HG03439 (cell line): ENCODE measurements around the gene BLTP2.
"Not testable (repeated sequence)": the region's sequence is repeated elsewhere in the genome, so short reads cannot be mapped to it uniquely, and the experiment has no call there.

Experiments
- ATAC-seq: cut with Tn5 transposase; IDR thresholded peaks from one replicate; pipeline ENCODE4 v1.9.1; 2021; ENCODE audit warnings: mild to moderate bottlenecking, moderate library complexity; ENCODE audit not compliant: unreplicated experiment

BLTP2 gene

DNA sequence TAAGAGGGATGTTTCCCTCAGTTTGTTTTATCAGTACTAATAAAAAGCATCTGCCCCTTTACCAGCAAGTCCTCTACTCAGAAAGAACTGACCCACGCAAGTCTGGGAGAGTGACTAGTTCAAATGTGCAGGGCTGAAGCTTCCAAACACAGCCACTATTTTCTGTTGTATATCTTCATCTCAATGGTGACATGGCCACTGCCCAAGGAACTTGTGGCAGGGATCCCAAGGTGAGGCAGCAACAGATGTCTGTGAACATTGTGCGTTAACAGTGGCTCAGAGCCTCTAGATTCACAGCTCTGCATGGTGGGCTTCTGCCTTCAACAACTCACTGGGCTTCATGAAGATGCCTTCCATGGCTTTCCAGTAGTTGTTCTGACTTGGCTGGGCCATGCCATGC is 3.7 kb upstream of the BLTP2 start:
- ATAC-seq = no peak

DNA sequence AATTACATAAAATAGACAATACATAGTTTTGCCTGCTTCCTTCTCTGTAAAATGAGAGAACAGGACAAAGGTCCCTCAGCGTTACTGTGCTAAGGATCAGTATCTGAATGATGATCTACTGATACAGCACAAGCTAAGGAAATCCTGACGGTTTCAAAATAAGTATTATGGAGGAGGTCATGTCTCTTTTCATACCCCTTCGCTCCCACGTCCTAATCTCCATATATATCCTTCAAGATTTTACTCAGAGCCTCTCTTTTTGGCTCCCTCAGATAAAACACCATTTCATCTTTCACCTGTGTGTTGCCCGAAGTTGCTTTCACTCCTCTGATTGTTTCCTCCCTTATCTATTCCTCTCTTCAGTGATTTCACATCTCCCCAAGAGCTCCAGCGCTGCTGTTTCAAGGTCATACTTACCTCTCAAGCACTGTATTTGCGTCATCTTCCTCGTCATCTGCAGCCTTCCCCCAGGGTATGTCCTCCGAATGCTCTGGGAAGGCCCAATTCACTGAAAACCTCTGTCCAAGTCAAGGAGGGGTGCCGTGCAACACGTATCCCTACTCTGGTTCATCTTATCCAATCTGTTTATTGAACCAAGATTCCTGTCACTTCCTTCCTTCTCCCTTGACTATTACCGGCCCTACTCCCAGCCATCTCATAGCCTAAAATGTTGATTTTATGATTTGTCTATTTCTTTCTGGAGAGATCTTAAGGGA is 1.2 kb upstream of the BLTP2 start:
- ATAC-seq = no peak

DNA sequence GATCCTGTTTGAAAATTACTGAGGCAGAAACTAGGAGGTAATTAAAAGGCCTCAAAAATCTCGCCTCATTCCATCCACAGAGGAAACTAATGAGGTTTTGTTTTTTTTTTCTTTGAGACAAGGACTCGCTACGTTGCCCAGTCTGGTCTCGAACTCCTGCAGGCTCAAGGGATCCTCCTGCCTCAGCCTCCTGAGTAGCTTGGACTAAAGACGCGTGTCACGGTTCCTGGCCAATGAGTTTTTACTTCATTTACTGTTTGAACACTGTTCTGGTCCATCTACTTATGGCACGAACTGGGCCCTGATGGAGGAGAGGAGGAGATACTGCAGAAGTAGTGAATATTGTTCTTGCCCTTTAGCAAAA is 600 bp upstream of the BLTP2 start:
- peak; percentile 0 for ATAC-seq

DNA sequence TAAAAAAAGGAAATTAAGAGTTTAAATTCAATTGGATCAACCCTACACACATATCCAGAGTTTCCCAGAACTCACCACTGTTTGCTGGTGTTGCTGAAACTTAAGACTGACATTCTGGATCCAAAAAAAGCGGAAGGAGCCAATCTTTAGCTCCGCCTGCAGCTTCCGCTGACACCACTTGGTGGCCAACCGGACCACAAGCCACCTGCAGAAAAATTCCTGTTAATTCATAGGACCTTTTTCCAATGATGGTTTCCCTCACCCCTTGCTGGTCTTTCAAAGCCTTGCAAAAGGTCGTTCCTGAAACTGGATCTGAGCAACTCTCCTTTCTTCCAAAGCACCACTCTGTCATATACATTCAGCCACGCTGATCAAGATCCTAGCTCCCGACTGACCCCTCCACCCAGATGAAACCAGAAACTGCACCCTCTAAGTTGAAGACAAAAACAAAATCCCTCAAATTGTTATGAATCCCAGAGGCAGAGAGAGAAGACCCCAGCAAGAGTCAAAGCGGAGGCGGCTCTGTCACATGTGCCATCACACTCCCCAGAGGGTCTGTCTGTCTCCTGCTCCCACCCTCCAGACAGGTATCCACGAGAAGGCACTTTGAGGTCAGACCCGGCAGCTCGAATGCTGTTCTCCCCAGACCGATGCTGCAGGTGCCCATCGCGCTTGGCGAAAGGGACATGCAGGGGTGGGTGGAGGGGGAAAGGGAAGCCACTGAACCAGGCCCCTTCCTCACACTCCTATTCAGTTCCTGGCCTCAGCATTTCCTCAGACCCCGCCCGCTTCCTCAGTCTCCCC is 773 bp downstream of the BLTP2 start:
- ATAC-seq = peak; percentile 5

DNA sequence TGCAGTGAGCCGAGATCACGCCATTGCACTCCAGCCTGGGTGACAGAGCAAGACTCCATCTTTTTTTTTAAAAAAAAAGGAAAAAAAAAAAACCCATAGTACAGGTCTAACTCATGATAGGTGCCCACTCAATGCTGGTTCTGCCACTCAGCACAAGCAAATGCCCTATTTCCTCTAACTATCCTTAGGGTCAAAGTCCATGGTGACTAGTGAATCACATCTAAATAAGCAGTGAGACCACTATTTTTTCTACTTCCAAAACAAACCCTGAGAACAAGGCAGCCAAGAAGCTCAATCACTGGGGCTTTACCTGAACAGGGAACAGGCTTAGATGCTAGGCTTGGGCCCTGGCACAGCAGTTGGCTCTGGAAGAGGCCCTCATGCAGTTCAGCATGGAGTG is 3.4 kb downstream of the BLTP2 start:
- ATAC-seq = no peak

DNA sequence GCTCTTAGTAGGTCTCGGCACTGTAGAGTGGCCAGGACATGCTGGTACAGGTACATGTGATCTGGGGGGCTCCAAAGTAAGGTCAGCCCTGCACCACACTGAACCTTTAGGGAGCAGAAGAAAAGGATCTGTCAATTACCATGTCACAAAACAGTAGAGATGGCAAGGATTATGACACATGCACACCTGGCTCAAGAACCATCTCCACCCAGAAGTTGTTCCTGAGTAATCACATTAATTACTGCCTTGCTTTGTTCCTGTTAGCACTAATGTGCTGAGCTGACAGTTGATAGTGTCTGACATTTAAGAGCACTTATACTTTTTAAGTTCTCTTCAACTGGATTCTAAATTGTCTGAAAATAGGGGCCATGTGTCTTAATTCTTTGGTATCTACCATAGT is 9.5 kb downstream of the BLTP2 start:
- ATAC-seq = no peak

DNA sequence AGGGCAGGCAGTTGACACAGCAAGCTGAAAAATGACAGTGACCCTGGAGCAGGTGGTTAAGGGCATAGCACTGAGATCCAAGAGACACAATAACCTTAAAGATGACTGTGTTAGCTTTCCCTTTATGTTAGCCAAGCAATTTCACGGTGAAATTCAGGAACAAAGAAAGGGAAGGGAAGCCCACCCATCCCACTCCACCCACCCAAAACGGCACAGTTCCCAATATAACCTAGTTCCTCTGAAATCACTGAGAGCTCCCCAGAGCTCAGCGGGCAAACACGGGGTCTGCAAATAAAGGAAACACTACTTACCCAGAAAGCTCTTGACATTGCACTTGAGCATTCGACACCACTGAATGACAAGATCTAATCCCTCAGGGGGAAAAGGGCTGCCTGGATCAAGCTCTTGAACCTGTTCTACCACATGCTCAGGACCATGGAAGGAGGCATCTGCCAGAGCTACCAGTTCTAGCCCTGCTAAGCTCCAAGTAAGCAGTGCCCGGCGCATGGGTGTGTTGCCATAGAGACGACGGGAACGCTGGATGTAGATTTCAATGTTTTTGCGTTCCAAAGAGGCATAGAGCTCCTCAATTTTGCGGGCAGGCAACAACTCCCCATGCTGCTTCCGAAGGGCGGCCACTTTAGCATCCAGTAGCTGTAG is 10.6 kb downstream of the BLTP2 start:
- no peak for ATAC-seq

DNA sequence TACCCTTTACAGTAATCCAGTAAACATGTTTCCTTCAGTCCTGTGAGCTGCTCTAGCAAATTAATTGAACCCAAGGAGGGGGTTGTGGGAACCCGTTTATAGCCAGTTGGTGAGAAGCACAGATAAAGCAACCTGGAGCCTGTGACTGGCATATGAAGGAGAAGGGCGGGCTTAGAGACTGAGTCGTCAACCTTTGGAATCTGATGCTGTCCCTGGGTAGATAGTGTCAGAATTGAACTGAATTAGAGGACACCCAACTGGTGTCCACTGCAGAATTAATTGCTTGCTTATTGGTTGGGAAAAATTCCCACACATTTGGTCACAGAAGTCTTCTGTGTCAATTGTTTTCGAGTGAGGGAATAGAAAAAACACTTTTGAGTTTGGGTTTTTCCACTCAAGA is 18.1 kb downstream of the BLTP2 start:
- no peak for ATAC-seq

DNA sequence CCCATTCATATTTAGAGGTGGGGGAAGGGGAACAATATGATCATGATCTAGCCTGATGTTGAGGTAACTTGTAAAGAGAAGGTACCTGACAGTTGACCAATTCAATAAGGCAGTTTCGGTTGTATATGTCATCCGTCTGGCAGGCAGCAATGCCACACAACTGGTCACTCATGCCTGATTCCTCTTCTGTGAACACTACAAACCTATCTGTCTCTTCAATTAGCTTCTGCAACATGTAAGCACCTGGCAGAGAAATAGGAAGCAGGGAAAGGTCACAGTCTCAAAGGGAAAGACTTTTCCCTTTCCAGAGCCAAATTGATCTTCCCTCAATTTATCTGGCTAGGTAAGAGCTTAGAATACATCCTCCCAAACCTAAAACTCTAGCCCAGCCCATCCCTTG is 20.8 kb downstream of the BLTP2 start:
- no peak for ATAC-seq

DNA sequence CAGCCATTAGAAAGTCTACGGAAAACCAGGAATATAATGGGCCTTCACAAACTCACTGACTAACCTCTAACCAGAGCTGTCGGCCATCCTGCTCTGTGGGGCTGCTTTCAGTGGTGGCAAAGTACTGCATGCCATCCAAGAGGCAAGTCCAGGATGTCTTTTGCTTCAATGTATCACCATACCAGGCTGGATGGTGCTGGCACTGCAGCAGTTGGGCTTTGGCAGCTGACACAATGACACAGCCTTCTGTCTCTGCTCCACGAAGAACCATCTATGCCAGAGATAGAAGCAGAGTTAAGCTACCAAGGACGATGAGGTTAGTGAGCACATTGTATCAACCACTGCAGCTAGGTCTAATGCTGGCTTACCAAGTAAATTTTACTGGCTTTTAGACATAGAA is 21.3 kb downstream of the BLTP2 start:
- no peak for ATAC-seq

DNA sequence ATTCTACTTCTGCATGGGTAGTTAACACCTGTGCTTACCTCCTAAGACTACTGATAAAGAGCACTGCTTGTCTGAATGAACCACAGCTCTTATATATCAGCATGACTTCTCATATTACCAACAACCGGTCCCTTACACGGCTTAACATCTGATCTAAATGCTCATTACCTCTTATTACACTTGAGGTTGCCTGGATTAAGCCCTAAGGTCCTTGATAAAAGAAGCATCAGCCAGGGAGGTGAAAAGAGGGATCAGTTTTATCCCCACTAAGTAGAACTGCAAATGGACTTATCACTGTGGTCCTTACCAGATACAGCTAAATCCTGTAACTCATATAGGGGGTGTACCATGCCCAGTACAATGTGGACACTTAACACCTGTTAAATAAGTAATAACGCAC is 22.8 kb downstream of the BLTP2 start:
- no peak for ATAC-seq

DNA sequence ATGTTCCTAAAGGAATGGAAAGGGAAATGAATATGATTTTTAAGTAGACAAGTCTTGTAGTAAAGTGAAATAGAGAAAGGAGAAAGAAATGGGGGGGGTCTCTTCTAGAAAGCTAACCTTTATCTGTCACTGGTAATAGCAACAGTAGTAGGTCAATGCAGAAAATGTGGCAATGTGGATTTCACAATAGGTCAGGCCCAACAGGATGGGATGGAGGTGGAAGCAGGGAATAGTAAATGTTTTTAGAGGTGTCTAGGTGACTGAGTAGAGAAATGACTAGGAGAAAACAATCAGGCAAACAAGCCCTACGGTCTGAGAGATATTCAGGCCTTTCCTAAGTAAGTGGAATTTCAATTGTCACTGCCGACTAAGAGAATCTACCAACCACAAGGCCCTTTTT is 24.9 kb downstream of the BLTP2 start:
- no peak for ATAC-seq

DNA sequence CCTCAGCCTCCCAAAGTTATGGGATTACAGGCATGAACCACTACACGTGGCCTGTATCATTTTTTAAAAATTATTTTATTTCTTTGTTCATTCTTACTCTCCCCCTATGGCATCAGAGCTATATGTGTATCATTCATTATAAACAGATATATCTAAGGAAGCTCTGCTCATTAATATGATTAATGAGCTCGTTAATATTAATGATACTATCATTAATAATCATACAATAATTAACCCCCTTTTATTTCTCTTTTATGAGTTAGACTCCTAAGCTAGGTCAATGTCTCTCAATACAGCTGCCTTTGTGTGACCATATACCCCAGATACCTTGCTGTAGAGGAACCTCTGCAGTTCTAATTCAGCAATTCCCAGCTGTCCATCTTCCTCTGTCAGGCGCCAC is 26.5 kb downstream of the BLTP2 start:
- ATAC-seq = no peak

DNA sequence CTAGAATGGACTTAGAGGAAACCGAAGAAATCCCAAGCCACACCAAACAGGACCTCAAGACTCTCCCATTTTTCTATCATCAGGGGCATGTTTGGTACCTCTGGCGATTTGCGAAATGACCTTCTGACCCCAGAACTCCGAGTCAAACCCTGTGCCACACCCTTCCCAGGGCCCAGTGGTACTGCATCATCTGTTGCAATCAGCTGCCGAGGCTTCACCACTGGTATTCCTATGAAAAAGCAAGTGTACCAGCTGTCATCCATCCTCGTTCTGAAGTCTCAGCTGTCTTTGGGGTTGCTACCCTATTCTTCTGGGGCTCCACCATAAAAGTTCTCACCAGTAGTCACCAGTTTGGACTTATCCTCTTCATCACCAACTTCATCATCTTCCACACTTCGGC is 28.7 kb downstream of the BLTP2 start:
- ATAC-seq = no peak

DNA sequence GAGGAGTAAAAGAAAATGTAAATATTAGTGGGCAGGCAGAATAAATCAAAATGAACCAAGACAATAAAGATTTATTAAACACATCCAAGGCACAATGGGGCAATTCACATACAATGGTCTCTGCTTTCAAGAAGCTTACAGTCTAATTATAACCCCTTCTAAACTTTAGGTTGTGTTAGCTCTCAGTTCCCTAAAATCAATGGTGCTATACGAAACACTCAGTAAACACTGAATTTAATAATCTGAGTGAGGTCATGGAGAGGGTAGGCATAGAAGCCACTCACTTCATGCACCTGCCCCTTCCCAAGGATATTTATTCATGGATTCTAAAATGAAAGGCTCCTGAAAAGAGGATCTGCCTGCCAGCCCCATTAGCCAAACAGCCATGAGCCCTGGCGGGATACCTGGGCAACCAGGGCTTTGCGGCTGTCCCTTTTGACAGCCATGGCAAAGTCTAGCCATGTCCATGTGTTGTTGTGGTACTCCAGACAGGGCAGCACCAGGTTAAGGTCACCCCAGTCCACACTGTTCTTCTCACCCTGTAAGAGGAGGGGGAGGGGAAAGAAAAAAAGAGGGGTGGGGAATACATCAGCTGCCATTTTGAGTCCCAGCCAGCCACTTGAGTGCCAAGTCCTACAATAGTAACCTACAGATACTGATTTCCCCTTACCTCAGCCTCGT is 29.6 kb downstream of the BLTP2 start:
- ATAC-seq = no peak

DNA sequence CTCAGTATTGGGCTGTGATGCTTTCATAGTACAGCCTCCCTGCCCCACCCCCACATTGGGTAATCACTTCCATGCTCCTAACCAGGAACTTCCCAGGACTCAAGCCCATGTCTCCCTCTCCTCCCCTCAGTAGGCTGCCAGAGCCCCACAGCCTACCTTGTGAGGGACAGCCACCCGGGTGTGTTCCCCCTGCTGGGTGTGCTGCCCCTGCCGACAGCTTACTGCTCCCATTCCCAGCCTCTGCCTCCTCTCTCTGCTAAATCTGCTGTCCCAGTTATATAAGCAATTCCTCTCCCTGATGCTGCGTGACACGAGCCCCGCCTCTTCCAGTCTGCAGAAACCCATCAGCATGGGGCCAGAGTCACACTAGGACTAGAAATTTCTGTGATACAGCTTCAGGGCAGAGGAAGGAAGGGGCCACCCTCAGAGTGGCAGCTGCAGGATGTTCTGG is 31.0 kb downstream of the BLTP2 start, which contains the start of gene RSKR:
TSS of gene RSKR (minus strand) at position 255 of the 451 bp plus-strand sequence. CDS start at position 231, 24 bp downstream.
- ATAC-seq = no peak

DNA sequence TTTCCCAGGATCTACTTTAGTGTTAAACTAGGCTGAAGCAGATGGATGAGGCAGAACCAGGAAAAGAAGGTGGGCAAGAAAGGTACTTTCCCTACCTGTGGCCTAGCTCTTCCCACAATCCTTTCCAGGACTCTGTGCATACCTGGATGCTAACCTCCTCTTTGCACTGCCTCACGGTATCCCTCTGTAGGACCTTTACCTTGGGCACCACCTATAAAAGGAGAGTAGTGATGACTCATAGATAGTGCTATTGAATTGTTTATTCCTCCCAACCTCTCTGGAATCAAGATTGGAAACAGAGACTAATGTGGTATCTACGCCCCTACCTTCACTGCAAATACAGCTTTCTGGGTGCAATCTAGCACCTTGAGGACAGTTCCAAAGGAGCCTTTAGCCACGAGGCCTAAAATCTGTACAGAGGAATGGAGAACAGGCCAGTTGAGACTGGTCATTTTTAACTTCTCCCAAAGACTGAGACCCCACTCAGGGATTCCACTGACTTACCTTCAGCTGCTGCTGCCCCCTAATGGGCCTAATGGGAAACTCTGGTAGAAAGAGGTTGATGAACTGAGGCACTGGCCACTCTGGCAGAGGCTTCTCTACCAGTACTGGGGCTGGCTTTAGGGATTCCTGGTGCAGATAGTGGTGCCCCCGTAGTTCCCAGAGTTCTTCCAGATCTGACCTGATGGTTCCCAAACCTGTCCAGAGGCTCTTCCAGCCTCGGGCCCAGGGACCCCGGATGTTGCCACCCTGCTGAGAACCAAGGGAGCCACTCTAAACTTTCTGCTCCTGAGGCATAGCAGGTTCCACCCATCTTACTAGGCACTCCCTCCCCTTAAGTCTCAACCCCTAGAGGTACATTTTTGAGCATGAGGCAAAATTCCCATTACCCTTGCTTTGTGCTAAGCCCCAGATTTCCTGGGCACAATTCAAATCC is 31.8 kb downstream of the BLTP2 start:
- no peak for ATAC-seq

DNA sequence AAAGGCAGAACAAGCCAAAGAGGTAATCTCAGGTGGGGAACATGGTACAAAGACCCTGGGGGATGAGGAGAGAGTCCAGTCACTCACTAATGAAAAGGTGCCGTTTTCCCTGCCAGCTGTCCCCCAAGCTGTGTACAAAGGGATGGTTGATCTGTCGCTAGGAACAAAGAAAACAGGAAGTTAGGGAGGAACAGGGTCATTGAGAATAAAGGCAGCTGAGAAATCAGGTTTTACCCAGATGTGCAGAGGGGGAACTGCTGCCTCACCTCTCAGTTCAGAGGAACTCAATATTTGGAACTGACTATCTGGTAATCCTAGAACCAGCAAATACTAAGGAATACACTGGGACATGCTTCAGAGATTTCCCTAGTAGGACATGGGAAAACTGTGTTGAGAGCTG is 32.4 kb downstream of the BLTP2 start:
- no peak for ATAC-seq

DNA sequence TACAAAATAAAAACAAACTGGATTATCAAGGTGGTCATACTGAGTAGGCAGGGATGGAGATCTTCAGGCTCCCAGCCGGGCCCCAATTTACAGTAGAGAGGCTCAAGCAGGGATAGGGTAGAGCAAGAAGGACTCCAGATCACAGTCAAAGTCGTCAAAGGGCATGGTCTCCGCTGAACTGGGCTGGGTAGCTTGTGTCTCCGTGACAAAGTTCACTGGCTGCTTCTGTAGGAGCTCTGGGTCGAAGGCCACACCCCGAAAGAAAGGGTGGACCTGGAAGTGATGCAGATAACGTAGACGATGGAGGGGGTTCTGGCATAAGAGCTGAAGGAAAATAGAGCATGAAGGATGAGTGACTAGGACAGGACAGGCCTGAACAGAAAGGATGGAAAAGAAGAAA is 34.6 kb downstream of the BLTP2 start:
- no peak for ATAC-seq

DNA sequence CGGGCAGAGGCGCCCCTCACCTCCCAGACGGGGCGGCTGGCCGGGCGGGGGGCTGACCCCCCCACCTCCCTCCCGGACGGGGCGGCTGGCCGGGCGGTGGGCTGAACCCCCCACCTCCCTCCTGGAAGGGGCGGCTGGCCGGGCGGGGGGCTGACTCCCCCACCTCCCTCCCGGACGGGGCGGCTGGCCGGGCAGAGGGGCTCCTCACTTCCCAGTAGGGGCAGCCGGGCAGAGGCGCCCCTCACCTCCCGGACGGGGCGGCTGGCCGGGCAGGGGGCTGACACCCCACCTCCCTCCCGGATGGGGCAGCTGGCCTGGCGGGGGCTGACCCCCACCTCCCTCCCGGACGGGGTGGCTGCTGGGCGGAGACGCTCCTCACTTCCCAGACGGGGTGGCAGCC is 40.9 kb downstream of the BLTP2 start:
- not testable (repeated sequence) for ATAC-seq
